Uterus (tissue), 4 donors: ENCODE data around the gene PRKCE. TPM values are rescaled to one million over a fixed set of nuclear protein-coding genes. Genes with fewer than 3 reads are reported as not detected.

Source experiments
- DNase-seq, 2 donors: peaks; one replicate each; pipeline ENCODE4 v3.0.0-alpha.2; 2019 to 2020
- H3K27ac ChIP-seq, 2 donors: fragments of 200-600 bp; sonication (generic); 1 replicate in 1 of 2; 2 replicates in 1 of 2; pipeline ENCODE4 v1.5.1; 2016 to 2018
- H3K27me3 ChIP-seq, 2 donors: fragments of 200-600 bp; sonication (generic); one replicate each; pipeline ENCODE4 v1.5.1; 2018 to 2019; ENCODE audit warnings: control low read depth in 1 of 2
- H3K36me3 ChIP-seq, 2 donors: fragments of 200-600 bp; sonication (generic); one replicate each; pipeline ENCODE4 v1.5.1; 2019; ENCODE audit warnings: control low read depth in 1 of 2
- H3K4me1 ChIP-seq, 2 donors: fragments of 200-600 bp; sonication (generic); one replicate each; pipeline ENCODE4 v1.5.1; 2018 to 2019; ENCODE audit warnings: control low read depth in 1 of 2
- H3K4me3 ChIP-seq, 2 donors: fragments of 200-600 bp; sonication (generic); 1 replicate in 1 of 2; 2 replicates in 1 of 2; pipeline ENCODE4 v1.5.1; 2018 to 2019; ENCODE audit warnings: mild to moderate bottlenecking in 1 of 2
- H3K9me3 ChIP-seq, 2 donors: fragments of 200-600 bp; sonication (generic); one replicate each; pipeline ENCODE4 v1.5.1; 2019; ENCODE audit warnings: control low read depth in 1 of 2
- CTCF ChIP-seq, 4 experiments: fragments of 200-600 bp in 2 of 4; fragments of 450-650 bp in 2 of 4; sonication (generic) in 2 of 4; IDR thresholded peaks; one replicate each; pipeline ENCODE4 v1.5.1; 2016 to 2019; ENCODE audit warnings: antibody characterized with exemption in 4 of 4, mild to moderate bottlenecking in 2 of 4, moderate library complexity in 1 of 4
- POLR2A ChIP-seq, 2 donors: fragments of 450-650 bp; IDR thresholded peaks; one replicate each; pipeline ENCODE4 v1.6.1; 2016; ENCODE audit warnings: antibody characterized with exemption in 2 of 2, mild to moderate bottlenecking in 1 of 2, moderate library complexity in 1 of 2
- intact Hi-C: fragments of 100-400 bp; cut with DNase I; formaldehyde crosslinking; loops from one replicate; pipeline ENCODE4 v1.15.1; 2023; ENCODE audit warnings: low total_unique reads
- total RNA-seq, 4 donors: library from RNA; depleted of rRNA in 3 of 4; stranded (reverse); fragments of >200 nt in 3 of 4; gene quantifications; one replicate each; pipeline versions ENCODE4 v1.1.0 to v1.2.4, GENCODE V29; 2014 to 2023
- donor health status: DM: yes; HTN: yes; CAD: no.

PRKCE gene
- total RNA-seq, 4 donors from 2014 or later: 3.8 to 47.6 (median 14.2) TPM

GRCh38 chr2:45664635-45665261, 13.3 kb downstream of the PRKCE start:
- peaks cover 0 to 5% of the 10 kb centered on the region in 2 donors for H3K4me1 ChIP-seq
- intact Hi-C loops: no loop called here
- no peaks in the 10 kb centered on the region for H3K9me3 ChIP-seq
- no peak for DNase-seq
- no peaks in the 10 kb centered on the region for H3K36me3 ChIP-seq
- H3K27ac ChIP-seq: no peak overlapping the region
- H3K4me3 ChIP-seq: no peak overlapping the region
- H3K27me3 ChIP-seq: no peaks in the 10 kb centered on the region
- no peak for TF ChIP-seq POLR2A (IDR thresholded peaks at IDR 0.05)
- TF ChIP-seq CTCF (IDR thresholded peaks at IDR 0.05): no peak

- no peak for TF ChIP-seq CTCF (IDR thresholded peaks at IDR 0.05)
- no peak for TF ChIP-seq POLR2A (IDR thresholded peaks at IDR 0.05)
- peak overlapping the region; percentile 68 to 82 for H3K27ac ChIP-seq
- intact Hi-C loops: no loop called here
- no peaks in the 10 kb centered on the region for H3K9me3 ChIP-seq
- no peak for DNase-seq
- H3K27me3 ChIP-seq: no peaks in the 10 kb centered on the region
- H3K4me3 ChIP-seq: no peak overlapping the region
- H3K4me1 ChIP-seq: peaks cover 0 to 8% of the 10 kb centered on the region in 2 donors
- H3K36me3 ChIP-seq: no peaks in the 10 kb centered on the region
Measured at GRCh38 chr2:45668509-45668908, 17.0 kb downstream of the PRKCE start.

GRCh38 chr2:45669032-45669486, 17.6 kb downstream of the PRKCE start:
- Histone ChIP-seq H3K4me1 (peaks cover 2 to 8% of the 10 kb centered on the region in 2 donors), H3K36me3 (no peaks in the 10 kb centered on the region), H3K4me3 (no peak overlapping the region), H3K9me3 (no peaks in the 10 kb centered on the region), H3K27me3 (no peaks in the 10 kb centered on the region), H3K27ac (peak overlapping the region; percentile 68 to 82)
- DNase-seq: no peak
- TF ChIP-seq POLR2A (IDR thresholded peaks at IDR 0.05) (no peak), CTCF (IDR thresholded peaks at IDR 0.05) (no peak)
- intact Hi-C loops: no loop called here

GRCh38 chr2:45670646-45671045, 19.2 kb downstream of the PRKCE start:
- H3K36me3 ChIP-seq: no peaks in the 10 kb centered on the region
- TF ChIP-seq POLR2A (IDR thresholded peaks at IDR 0.05): no peak
- no peak for TF ChIP-seq CTCF (IDR thresholded peaks at IDR 0.05)
- no peaks in the 10 kb centered on the region for H3K9me3 ChIP-seq

GRCh38 chr2:45672138-45672537, 20.7 kb downstream of the PRKCE start:
- no peaks in the 10 kb centered on the region for H3K27me3 ChIP-seq
- no peaks in the 10 kb centered on the region for H3K36me3 ChIP-seq
- DNase-seq: no peak
- H3K9me3 ChIP-seq: no peaks in the 10 kb centered on the region
- H3K4me3 ChIP-seq: no peak overlapping the region
- TF ChIP-seq CTCF (IDR thresholded peaks at IDR 0.05) (no peak), POLR2A (IDR thresholded peaks at IDR 0.05) (no peak)
- intact Hi-C loops: no loop called here
- H3K4me1 ChIP-seq: peaks cover 8 to 11% of the 10 kb centered on the region in 2 donors
- no peak overlapping the region for H3K27ac ChIP-seq

More at GRCh38 chr2:45670646-45671045, 19.2 kb downstream of the PRKCE start:
- intact Hi-C loops: no loop called here
- no peaks in the 10 kb centered on the region for H3K27me3 ChIP-seq
- H3K4me3 ChIP-seq: no peak overlapping the region
- peaks cover 8% of the 10 kb centered on the region in 2 donors for H3K4me1 ChIP-seq
- DNase-seq: no peak
- H3K27ac ChIP-seq: peak overlapping the region in 1 of 2 donors; percentile 82
